22Rv1 (cell line): ENCODE measurements around the gene TCF7L2.

Experiments
- H3K27ac ChIP-seq: fragments of 450-650 bp; 2 replicates; pipeline ENCODE4 v1.5.1; 2017
- CTCF ChIP-seq: fragments of 450-650 bp; IDR thresholded peaks from 2 replicates; pipeline ENCODE4 v1.5.1; 2017; ENCODE audit warnings: mild to moderate bottlenecking
- ZFX ChIP-seq: fragments of 450-650 bp; IDR thresholded peaks from 2 replicates; pipeline ENCODE4 v1.6.1; 2017; ENCODE audit warnings: antibody characterized with exemption, borderline replicate concordance

Gene TCF7L2

GRCh38 chr10:112926906-112927688, 22.9 kb upstream of the TCF7L2 start:
- H3K27ac ChIP-seq, result no peak overlapping the region
- no peak for TF ChIP-seq ZFX
- no peak for TF ChIP-seq CTCF

GRCh38 chr10:112927980-112928379, 22.1 kb upstream of the TCF7L2 start:
- no peak overlapping the region for H3K27ac ChIP-seq
- TF ChIP-seq CTCF (no peak), ZFX (no peak)

- TF ChIP-seq ZFX (no peak), CTCF (no peak)
- H3K27ac ChIP-seq, result no peak overlapping the region
Observed at GRCh38 chr10:112932658-112933057, 17.4 kb upstream of the TCF7L2 start.

- TF ChIP-seq ZFX, result no peak
- H3K27ac ChIP-seq, result no peak overlapping the region
Observed at GRCh38 chr10:112934193-112934592, 15.9 kb upstream of the TCF7L2 start.

GRCh38 chr10:112938808-112939482, 11.1 kb upstream of the TCF7L2 start:
- TF ChIP-seq ZFX (no peak), CTCF (no peak)
- H3K27ac ChIP-seq, result no peak overlapping the region

- no peak overlapping the region for H3K27ac ChIP-seq
- TF ChIP-seq CTCF (no peak), ZFX (no peak)
Observed at GRCh38 chr10:112945811-112946210, 4.2 kb upstream of the TCF7L2 start.

- no peak overlapping the region for H3K27ac ChIP-seq
- TF ChIP-seq CTCF (no peak), ZFX (no peak)
Observed at GRCh38 chr10:112946649-112947048, 3.4 kb upstream of the TCF7L2 start.
